ENCODE data around the gene PHF21A.
"Not testable (repeated sequence)": the region's sequence is repeated elsewhere in the genome, so short reads cannot be mapped to it uniquely, and the experiment has no call there.

The PHF21A gene

DNA sequence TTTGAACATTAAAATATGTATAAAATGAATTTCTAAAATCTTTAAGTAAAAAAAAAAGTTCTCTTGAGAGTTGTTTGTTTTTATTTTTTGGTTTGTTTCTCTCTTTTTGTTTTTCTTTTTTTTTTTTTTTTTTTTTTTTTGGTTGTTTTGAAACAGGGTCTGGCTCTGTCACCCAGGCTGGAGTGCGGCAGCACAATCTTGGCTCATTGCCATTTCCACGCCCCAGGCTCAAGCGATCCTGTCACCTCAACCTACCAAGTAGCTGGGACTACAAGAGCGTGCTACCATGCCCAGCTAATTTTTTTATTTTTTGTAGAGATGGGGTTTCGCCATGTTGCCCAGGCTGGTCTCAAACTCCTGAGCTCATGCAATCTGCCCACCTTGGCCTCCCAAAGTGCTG, 139.4 kb downstream of the PHF21A start:
- not testable (repeated sequence) for H3K27me3 ChIP-seq (ENCODE audit: low read depth, low read length); H3K27ac ChIP-seq (ENCODE audit: low read length); H3K4me3 ChIP-seq (ENCODE audit: low read depth in 1 of 2, low read length in 2 of 2); H3K9me3 ChIP-seq (ENCODE audit: control insufficient read depth in 1 of 2, low read length in 2 of 2)
- peaks cover 11 to 19% of the 10 kb centered on the region in 2 donors for H3K36me3 ChIP-seq (ENCODE audit: control insufficient read depth in 1 of 2, insufficient read depth in 2 of 2, low read length in 2 of 2)
- H3K4me1 ChIP-seq (ENCODE audit: control insufficient read depth in 1 of 2, insufficient read depth in 2 of 2, low read length in 2 of 2) = peaks cover 0 to 18% of the 10 kb centered on the region in 2 donors

DNA sequence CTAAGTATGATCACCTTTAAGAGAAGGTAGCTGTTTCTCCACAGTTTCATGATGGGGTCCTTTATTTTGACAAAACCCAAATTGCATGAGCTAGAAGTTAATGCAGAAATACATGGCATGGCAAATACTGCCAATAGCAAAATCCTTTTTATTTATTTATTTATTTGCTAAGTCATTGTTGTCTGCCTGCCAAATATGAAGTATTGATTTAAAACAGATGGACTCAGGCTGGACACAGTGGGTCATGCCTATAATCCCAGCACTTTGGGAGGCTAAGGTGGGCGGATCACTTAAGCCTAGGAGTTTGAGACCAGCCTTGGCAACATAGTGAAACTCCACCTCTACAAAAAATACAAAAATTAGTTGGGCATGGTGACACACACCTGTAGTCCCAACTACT, 146.4 kb downstream of the PHF21A start:
- Histone ChIP-seq H3K4me3 (ENCODE audit: low read depth in 1 of 2, low read length in 2 of 2) (no peak overlapping the region), H3K9me3 (ENCODE audit: control insufficient read depth in 1 of 2, low read length in 2 of 2) (no peaks in the 10 kb centered on the region), H3K27me3 (ENCODE audit: low read depth, low read length) (no peaks in the 10 kb centered on the region), H3K4me1 (ENCODE audit: control insufficient read depth in 1 of 2, insufficient read depth in 2 of 2, low read length in 2 of 2) (no peaks in the 10 kb centered on the region), H3K36me3 (ENCODE audit: control insufficient read depth in 1 of 2, insufficient read depth in 2 of 2, low read length in 2 of 2) (peaks cover 30 to 32% of the 10 kb centered on the region in 2 donors), H3K27ac (ENCODE audit: low read length) (no peak overlapping the region)

DNA sequence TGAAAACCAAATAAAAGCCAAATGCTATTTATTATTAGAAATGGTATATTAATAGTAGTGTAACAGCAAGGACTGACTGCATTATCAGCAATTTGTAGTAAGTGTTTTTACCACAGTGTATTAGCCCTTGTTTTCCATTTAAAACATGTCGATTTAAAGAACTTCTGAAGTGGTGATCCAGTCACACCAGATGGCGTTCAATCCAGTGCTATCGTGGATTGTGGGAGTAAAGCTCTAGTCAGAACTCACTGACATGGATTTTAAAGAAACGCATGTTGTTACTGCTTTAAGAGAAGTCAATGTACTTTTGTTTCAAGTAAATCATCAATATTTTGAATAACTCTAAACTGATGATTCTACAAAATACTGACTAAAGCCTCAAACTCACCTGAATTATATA, 147.7 kb downstream of the PHF21A start:
- H3K9me3 ChIP-seq (ENCODE audit: control insufficient read depth in 1 of 2, low read length in 2 of 2) = no peaks in the 10 kb centered on the region
- no peaks in the 10 kb centered on the region for H3K4me1 ChIP-seq (ENCODE audit: control insufficient read depth in 1 of 2, insufficient read depth in 2 of 2, low read length in 2 of 2)
- no peak overlapping the region for H3K27ac ChIP-seq (ENCODE audit: low read length)
- H3K36me3 ChIP-seq (ENCODE audit: control insufficient read depth in 1 of 2, insufficient read depth in 2 of 2, low read length in 2 of 2) = peaks cover 26 to 33% of the 10 kb centered on the region in 2 donors
- no peak overlapping the region for H3K4me3 ChIP-seq (ENCODE audit: low read depth in 1 of 2, low read length in 2 of 2)
- H3K27me3 ChIP-seq (ENCODE audit: low read depth, low read length) = no peaks in the 10 kb centered on the region

DNA sequence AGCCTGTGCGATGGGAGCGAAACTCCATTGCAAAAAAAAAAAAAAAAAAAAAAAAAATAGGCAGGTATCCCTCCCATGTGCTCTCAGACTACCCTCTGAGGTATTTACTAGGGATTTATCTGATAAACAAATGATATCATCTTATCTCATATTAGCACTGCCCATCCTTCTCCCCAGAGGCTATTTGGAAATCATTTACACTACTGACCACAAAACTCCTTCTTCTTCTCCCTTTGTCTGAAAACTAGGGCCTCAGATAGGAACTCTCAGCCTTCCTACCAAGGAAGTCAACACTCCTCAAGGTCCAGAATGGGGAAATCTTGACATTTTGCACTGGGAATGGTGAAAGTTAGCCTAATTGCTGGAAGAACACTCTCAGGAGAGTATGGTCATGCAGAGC, 152.4 kb downstream of the PHF21A start:
- H3K36me3 ChIP-seq (ENCODE audit: control insufficient read depth in 1 of 2, insufficient read depth in 2 of 2, low read length in 2 of 2) = peaks cover 28 to 51% of the 10 kb centered on the region in 2 donors

DNA sequence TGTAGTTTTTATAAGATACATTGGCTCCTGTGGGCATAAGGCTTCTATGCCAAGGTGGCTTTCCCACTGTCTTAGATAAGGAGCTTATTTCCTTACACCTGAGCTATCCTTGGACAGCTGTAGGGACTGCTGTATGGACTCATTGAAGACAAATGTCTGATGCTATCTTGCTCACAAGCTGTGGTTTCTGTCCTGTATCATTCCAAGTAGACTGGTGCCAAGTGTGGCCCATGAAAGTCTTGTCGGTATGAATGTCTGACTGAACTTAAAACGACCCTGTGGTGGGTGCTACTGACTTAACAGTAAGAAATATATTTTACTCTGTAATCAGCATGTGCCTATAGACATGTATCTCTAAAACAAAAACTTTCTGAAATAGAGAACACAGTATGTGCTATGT, 153.7 kb downstream of the PHF21A start:
- Histone ChIP-seq H3K27ac (ENCODE audit: low read length) (no peak overlapping the region), H3K36me3 (ENCODE audit: control insufficient read depth in 1 of 2, insufficient read depth in 2 of 2, low read length in 2 of 2) (peaks cover 28 to 51% of the 10 kb centered on the region in 2 donors), H3K4me3 (ENCODE audit: low read depth in 1 of 2, low read length in 2 of 2) (no peak overlapping the region), H3K27me3 (ENCODE audit: low read depth, low read length) (no peaks in the 10 kb centered on the region), H3K4me1 (ENCODE audit: control insufficient read depth in 1 of 2, insufficient read depth in 2 of 2, low read length in 2 of 2) (no peaks in the 10 kb centered on the region), H3K9me3 (ENCODE audit: control insufficient read depth in 1 of 2, low read length in 2 of 2) (no peaks in the 10 kb centered on the region)

More for the DNA sequence above, 152.4 kb downstream of the PHF21A start:
- Histone ChIP-seq H3K27ac (ENCODE audit: low read length) (no peak overlapping the region), H3K27me3 (ENCODE audit: low read depth, low read length) (no peaks in the 10 kb centered on the region), H3K4me1 (ENCODE audit: control insufficient read depth in 1 of 2, insufficient read depth in 2 of 2, low read length in 2 of 2) (no peaks in the 10 kb centered on the region), H3K4me3 (ENCODE audit: low read depth in 1 of 2, low read length in 2 of 2) (no peak overlapping the region), H3K9me3 (ENCODE audit: control insufficient read depth in 1 of 2, low read length in 2 of 2) (no peaks in the 10 kb centered on the region)

DNA sequence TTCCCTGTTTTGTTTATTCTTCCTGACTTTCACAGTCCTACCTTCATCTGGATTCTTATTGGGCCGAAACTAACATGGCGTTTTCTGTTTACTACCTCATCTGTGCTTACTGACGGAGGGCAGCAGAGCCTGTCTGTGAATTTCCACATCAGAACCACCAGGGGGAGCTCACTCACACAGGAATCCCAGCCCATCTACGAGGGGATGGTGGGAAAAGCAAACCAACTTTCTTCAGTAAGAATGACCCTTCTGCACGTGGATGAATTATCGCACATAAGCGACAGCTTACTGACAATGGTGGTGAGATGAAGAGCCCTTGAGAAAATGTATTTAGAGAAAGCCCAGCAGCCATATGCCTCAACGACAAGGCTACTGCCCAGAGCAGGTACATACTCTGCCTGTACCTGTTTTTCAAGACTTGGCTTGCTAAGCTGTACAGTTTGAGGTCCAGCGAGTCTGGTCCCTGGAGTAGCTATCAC, 156.3 kb downstream of the PHF21A start:
- peaks cover 24 to 52% of the 10 kb centered on the region in 2 donors for H3K36me3 ChIP-seq (ENCODE audit: control insufficient read depth in 1 of 2, insufficient read depth in 2 of 2, low read length in 2 of 2)
- H3K27ac ChIP-seq (ENCODE audit: low read length) = no peak overlapping the region
- no peak overlapping the region for H3K4me3 ChIP-seq (ENCODE audit: low read depth in 1 of 2, low read length in 2 of 2)
- no peaks in the 10 kb centered on the region for H3K9me3 ChIP-seq (ENCODE audit: control insufficient read depth in 1 of 2, low read length in 2 of 2)
- H3K27me3 ChIP-seq (ENCODE audit: low read depth, low read length) = no peaks in the 10 kb centered on the region
- peaks cover 0 to 3% of the 10 kb centered on the region in 2 donors for H3K4me1 ChIP-seq (ENCODE audit: control insufficient read depth in 1 of 2, insufficient read depth in 2 of 2, low read length in 2 of 2)

DNA sequence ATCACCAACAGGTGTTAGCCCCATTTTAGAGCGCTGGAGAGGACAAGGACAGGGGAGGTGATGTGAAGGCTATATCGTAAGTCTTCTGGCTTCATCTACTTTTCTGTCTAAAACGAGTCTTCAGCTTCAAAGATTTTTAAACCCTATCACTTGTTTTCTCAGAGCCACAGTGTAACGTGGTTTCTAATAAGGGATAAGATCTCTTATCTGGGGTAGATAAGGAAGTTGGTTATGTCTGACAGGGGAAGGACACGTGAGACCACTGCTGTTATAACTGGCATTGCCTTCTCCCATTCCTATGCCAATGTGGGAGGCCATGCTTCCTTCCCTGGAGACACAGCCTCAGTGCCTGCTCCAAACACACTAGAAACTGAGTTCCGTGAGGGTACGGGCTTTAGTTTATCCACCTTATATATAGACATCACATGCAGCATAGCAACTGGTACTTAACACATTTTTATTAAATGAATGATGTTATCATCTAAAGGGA, 159.5 kb downstream of the PHF21A start:
- Histone ChIP-seq H3K4me3 (ENCODE audit: low read depth in 1 of 2, low read length in 2 of 2) (no peak overlapping the region), H3K27ac (ENCODE audit: low read length) (no peak overlapping the region), H3K36me3 (ENCODE audit: control insufficient read depth in 1 of 2, insufficient read depth in 2 of 2, low read length in 2 of 2) (peaks cover 7 to 30% of the 10 kb centered on the region in 2 donors), H3K27me3 (ENCODE audit: low read depth, low read length) (no peaks in the 10 kb centered on the region), H3K9me3 (ENCODE audit: control insufficient read depth in 1 of 2, low read length in 2 of 2) (no peaks in the 10 kb centered on the region), H3K4me1 (ENCODE audit: control insufficient read depth in 1 of 2, insufficient read depth in 2 of 2, low read length in 2 of 2) (peaks cover 0 to 3% of the 10 kb centered on the region in 2 donors)

DNA sequence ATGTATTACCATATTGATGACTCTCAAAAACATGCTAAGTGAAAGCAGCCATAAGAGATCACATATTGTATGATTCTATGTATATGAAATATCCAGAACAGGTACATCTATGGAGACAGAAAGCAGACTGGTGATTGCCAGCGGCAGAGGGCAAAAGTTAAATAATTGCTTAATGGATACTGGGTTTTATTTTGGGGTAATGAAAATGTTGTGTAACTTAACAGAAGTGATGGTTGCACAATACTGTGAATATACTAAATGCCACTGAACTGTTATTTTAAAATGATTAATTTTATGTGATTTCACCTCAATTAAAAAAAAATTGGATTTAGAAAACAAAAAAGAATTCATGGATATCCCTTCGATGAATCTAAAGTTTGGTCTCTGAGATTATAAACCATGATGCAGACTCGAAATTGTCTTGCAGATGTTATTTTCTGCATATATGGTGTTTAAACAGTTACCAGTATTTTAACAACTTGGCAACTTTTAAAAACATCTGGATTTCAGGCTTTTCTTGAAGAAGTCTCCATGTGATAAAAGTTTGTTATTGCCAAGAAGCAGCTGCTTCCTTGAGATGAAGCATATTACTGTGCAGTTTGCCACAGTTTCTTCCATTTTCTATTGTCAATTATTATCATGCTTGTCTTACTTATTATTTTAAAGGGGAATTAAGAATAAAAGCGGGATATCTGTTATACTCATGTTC, 160.7 kb downstream of the PHF21A start:
- no peaks in the 10 kb centered on the region for H3K9me3 ChIP-seq (ENCODE audit: control insufficient read depth in 1 of 2, low read length in 2 of 2)
- no peak overlapping the region for H3K27ac ChIP-seq (ENCODE audit: low read length)
- H3K4me3 ChIP-seq (ENCODE audit: low read depth in 1 of 2, low read length in 2 of 2) = no peak overlapping the region
- H3K27me3 ChIP-seq (ENCODE audit: low read depth, low read length) = no peaks in the 10 kb centered on the region
- H3K4me1 ChIP-seq (ENCODE audit: control insufficient read depth in 1 of 2, insufficient read depth in 2 of 2, low read length in 2 of 2) = peaks cover 0 to 3% of the 10 kb centered on the region in 2 donors
- peaks cover 9 to 26% of the 10 kb centered on the region in 2 donors for H3K36me3 ChIP-seq (ENCODE audit: control insufficient read depth in 1 of 2, insufficient read depth in 2 of 2, low read length in 2 of 2)

DNA sequence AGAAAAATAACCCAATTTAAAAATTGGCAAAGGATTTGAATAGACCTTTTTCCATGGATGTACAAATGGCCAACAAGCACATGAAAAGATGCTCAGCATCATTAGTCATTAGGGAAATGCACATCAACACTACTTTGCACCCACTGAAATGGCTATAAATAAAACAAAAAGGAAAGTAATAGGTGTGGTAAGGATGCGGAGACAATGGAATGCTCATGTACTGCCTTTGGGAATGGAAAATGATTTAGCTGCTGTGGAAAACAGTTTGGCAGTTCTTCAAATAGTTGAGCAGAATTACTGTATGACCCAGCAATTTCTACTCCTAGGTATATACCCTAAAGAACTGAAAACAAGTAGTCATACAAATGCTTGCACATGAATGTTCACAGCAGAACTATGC, 161.4 kb downstream of the PHF21A start:
- no peak overlapping the region for H3K27ac ChIP-seq (ENCODE audit: low read length)
- H3K4me1 ChIP-seq (ENCODE audit: control insufficient read depth in 1 of 2, insufficient read depth in 2 of 2, low read length in 2 of 2) = peaks cover 0 to 3% of the 10 kb centered on the region in 2 donors
- peaks cover 13 to 29% of the 10 kb centered on the region in 2 donors for H3K36me3 ChIP-seq (ENCODE audit: control insufficient read depth in 1 of 2, insufficient read depth in 2 of 2, low read length in 2 of 2)
- no peak overlapping the region for H3K4me3 ChIP-seq (ENCODE audit: low read depth in 1 of 2, low read length in 2 of 2)
- H3K9me3 ChIP-seq (ENCODE audit: control insufficient read depth in 1 of 2, low read length in 2 of 2) = no peaks in the 10 kb centered on the region
- no peaks in the 10 kb centered on the region for H3K27me3 ChIP-seq (ENCODE audit: low read depth, low read length)

DNA sequence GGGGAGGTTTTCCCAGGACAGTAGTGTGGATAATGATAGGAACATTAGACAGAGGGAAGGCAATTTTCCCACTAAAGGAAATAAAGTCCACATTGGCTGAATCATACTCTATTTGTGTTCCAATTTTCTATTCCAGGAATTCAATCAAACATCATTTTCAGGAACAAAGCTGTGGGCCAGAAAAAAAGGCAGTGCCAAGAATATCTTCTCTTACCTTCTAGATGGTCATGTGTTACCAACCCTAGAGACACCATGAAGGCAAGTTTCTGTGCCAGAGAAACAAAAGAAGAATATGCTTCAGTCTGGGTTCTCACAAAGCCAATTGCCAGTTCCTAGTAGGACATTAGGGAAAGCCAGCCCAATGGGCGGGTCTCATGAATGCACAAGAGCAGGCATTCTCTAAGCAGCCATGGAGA, 171.3 kb downstream of the PHF21A start:
- Histone ChIP-seq H3K27ac (ENCODE audit: low read length) (no peak overlapping the region), H3K4me3 (ENCODE audit: low read depth in 1 of 2, low read length in 2 of 2) (no peak overlapping the region), H3K4me1 (ENCODE audit: control insufficient read depth in 1 of 2, insufficient read depth in 2 of 2, low read length in 2 of 2) (peaks cover 0 to 4% of the 10 kb centered on the region in 2 donors), H3K9me3 (ENCODE audit: control insufficient read depth in 1 of 2, low read length in 2 of 2) (no peaks in the 10 kb centered on the region), H3K36me3 (ENCODE audit: control insufficient read depth in 1 of 2, insufficient read depth in 2 of 2, low read length in 2 of 2) (peaks cover 42 to 68% of the 10 kb centered on the region in 2 donors), H3K27me3 (ENCODE audit: low read depth, low read length) (no peaks in the 10 kb centered on the region)

DNA sequence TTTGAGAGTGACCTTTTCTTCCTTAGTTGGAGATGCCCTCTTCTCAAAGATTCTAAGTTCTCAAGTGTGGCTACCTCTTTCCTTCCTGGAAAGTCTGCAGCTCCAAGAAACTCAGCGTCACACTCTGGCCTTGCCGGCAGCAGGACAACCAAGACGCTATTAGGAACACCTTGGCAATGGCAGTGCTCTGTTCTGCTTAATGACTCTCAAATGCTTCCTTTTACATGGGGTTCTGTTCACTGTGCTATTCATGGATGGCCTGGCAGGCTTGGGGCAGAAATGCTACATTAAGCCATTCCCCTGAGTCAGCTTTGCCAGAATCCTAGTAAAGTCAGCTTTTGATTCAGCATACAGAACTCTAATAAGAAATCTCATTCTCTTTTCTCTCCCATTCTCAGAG, 172.9 kb downstream of the PHF21A start:
- H3K27me3 ChIP-seq (ENCODE audit: low read depth, low read length) = no peaks in the 10 kb centered on the region
- H3K36me3 ChIP-seq (ENCODE audit: control insufficient read depth in 1 of 2, insufficient read depth in 2 of 2, low read length in 2 of 2) = peaks cover 41 to 70% of the 10 kb centered on the region in 2 donors
- H3K27ac ChIP-seq (ENCODE audit: low read length) = no peak overlapping the region
- H3K4me3 ChIP-seq (ENCODE audit: low read depth in 1 of 2, low read length in 2 of 2) = no peak overlapping the region
- H3K4me1 ChIP-seq (ENCODE audit: control insufficient read depth in 1 of 2, insufficient read depth in 2 of 2, low read length in 2 of 2) = peaks cover 0 to 4% of the 10 kb centered on the region in 2 donors
- no peaks in the 10 kb centered on the region for H3K9me3 ChIP-seq (ENCODE audit: control insufficient read depth in 1 of 2, low read length in 2 of 2)
